GM12878 (cell line): ENCODE data around the gene ATXN1.
"Not testable (repeated sequence)": the region's sequence is repeated elsewhere in the genome, so short reads cannot be mapped to it uniquely, and the experiment has no call there.

Source experiments
- BMI1 ChIP-seq: fragments of 450-650 bp; IDR thresholded peaks from 2 replicates; pipeline ENCODE4 v1.6.1; 2016; ENCODE audit warnings: mild to moderate bottlenecking, moderate library complexity, borderline replicate concordance
- EP300 ChIP-seq, 2 experiments: fragments of 150-350 bp in 1 of 2; IDR thresholded peaks; 2 replicates each; pipeline ENCODE4 v1.6.1; 2011 to 2012; ENCODE audit warnings: low read depth in 2 of 2, low read length in 2 of 2, borderline replicate concordance in 1 of 2, improper control_type of control experiment in 1 of 2, inconsistent platforms in 1 of 2; ENCODE audit not compliant: control insufficient read depth in 1 of 2
- MXI1 ChIP-seq: fragments of 150-350 bp; IDR thresholded peaks from 2 replicates; pipeline ENCODE4 v1.6.1; 2011; ENCODE audit warnings: low read depth, mild to moderate bottlenecking, inconsistent platforms, low read length, improper control_type of control experiment
- RAD51 ChIP-seq: fragments of 450-650 bp; IDR thresholded peaks from 2 replicates; pipeline ENCODE4 v1.6.1; 2016; ENCODE audit warnings: moderate library complexity, mild to moderate bottlenecking, inconsistent platforms
- TF ChIP-seq, protein P1 (sequence below): IDR thresholded peaks from 2 replicates; pipeline ENCODE4 v1.6.1; 2011; ENCODE audit warnings: mild to moderate bottlenecking, low read depth, low read length, moderate library complexity; ENCODE audit not compliant: insufficient replicate concordance

DNA sequence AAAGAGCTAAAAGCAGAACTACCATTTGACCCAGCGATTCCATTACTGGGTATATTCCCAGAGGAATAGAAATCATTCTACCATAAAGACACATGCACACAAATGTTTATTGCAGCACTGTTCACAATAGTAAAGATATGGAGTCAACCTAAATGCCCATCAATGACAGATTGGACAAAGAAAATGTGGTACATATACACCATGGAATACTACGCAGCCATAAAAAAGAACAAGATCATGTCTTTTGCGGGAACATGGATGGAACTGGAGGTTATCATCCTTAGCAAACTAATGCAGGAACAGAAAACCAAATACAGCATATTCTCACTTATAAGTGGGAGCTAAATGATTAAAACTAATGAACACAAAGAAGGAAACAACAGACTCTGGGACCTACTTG, 23.7 kb upstream of the ATXN1 start:
- not testable (repeated sequence) for TF ChIP-seq EP300 (IDR thresholded peaks at IDR 0.05; ENCODE audit: borderline replicate concordance in 1 of 2, control insufficient read depth in 1 of 2, low read depth in 2 of 2, low read length in 2 of 2); BMI1; MXI1; RAD51
- TF ChIP-seq, protein P1, sequence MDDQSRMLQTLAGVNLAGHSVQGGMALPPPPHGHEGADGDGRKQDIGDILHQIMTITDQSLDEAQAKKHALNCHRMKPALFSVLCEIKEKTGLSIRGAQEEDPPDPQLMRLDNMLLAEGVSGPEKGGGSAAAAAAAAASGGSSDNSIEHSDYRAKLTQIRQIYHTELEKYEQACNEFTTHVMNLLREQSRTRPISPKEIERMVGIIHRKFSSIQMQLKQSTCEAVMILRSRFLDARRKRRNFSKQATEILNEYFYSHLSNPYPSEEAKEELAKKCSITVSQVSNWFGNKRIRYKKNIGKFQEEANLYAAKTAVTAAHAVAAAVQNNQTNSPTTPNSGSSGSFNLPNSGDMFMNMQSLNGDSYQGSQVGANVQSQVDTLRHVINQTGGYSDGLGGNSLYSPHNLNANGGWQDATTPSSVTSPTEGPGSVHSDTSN: not testable (repeated sequence)
